ENCODE data around the gene NCAN. TPM values are rescaled to one million over a fixed set of nuclear protein-coding genes. Genes with fewer than 3 reads are reported as not detected.

The NCAN gene
- total and polyA plus RNA-seq, 2 experiments from 2014 or later: 0.03 TPM; not detected in 1

GRCh38 chr19:19224852-19225494 is 13.2 kb downstream of the NCAN start:
- Histone ChIP-seq H3K36me3 (replicated peaks; ENCODE audit: insufficient read depth, low read depth) (no peaks in the 10 kb centered on the region), H3K4me1 (ENCODE audit: insufficient read depth) (no peaks in the 10 kb centered on the region), H3K9me3 (ENCODE audit: low read depth) (no peaks in the 10 kb centered on the region), H2AFZ (no peak overlapping the region), H3K4me2 (peak overlapping the region; percentile 77), H4K20me1 (ENCODE audit: insufficient read depth, poor library complexity, severe bottlenecking) (no peaks in the 10 kb centered on the region), H3K27me3 (peaks cover 24% of the 10 kb centered on the region), H3K4me3 (no peak overlapping the region), H3K27ac (no peak overlapping the region), H3K79me2 (no peaks in the 10 kb centered on the region), H3K9me2 (replicated peaks; ENCODE audit: insufficient read depth) (no peaks in the 10 kb centered on the region)
- peak; percentile 84 for DNase-seq (ENCODE audit: low spot score)
- no peak for TF ChIP-seq EZH2 (IDR thresholded peaks at IDR 0.05; ENCODE audit: borderline replicate concordance)
- peak; percentile 52 for TF ChIP-seq CTCF (IDR thresholded peaks at IDR 0.05; ENCODE audit: poor library complexity)
- WGBS (ENCODE audit: low lambda C conversion rate, missing lambda C conversion rate): 3% methylated on average over 50 of the region's 59 CpGs

GRCh38 chr19:19226204-19226603 is 14.4 kb downstream of the NCAN start:
- peaks cover 24% of the 10 kb centered on the region for H3K27me3 ChIP-seq
- no peak overlapping the region for H3K27ac ChIP-seq
- no peaks in the 10 kb centered on the region for H3K9me3 ChIP-seq (ENCODE audit: low read depth)
- no peak overlapping the region for H3K4me2 ChIP-seq
- no peaks in the 10 kb centered on the region for H4K20me1 ChIP-seq (ENCODE audit: insufficient read depth, poor library complexity, severe bottlenecking)
- H3K79me2 ChIP-seq: no peaks in the 10 kb centered on the region
- no peak overlapping the region for H2AFZ ChIP-seq
- WGBS (ENCODE audit: low lambda C conversion rate, missing lambda C conversion rate): 90% methylated on average over 5 of the region's 5 CpGs
- DNase-seq (ENCODE audit: low spot score): no peak
- H3K4me3 ChIP-seq: no peak overlapping the region
- H3K4me1 ChIP-seq (ENCODE audit: insufficient read depth): no peaks in the 10 kb centered on the region
- no peak for TF ChIP-seq CTCF (IDR thresholded peaks at IDR 0.05; ENCODE audit: poor library complexity)
- TF ChIP-seq EZH2phosphoT487 (IDR thresholded peaks at IDR 0.05; ENCODE audit: low read depth, severe bottlenecking, unreplicated experiment): no peak
- no peak for TF ChIP-seq EZH2 (IDR thresholded peaks at IDR 0.05; ENCODE audit: borderline replicate concordance)
- no peaks in the 10 kb centered on the region for H3K36me3 ChIP-seq (replicated peaks; ENCODE audit: insufficient read depth, low read depth)
- no peaks in the 10 kb centered on the region for H3K9me2 ChIP-seq (replicated peaks; ENCODE audit: insufficient read depth)

- Histone ChIP-seq H3K79me2 (no peaks in the 10 kb centered on the region), H4K20me1 (ENCODE audit: insufficient read depth, poor library complexity, severe bottlenecking) (no peaks in the 10 kb centered on the region), H3K4me3 (no peak overlapping the region), H3K27me3 (peaks cover 24% of the 10 kb centered on the region), H3K9me3 (ENCODE audit: low read depth) (no peaks in the 10 kb centered on the region), H3K9me2 (replicated peaks; ENCODE audit: insufficient read depth) (no peaks in the 10 kb centered on the region), H3K36me3 (replicated peaks; ENCODE audit: insufficient read depth, low read depth) (no peaks in the 10 kb centered on the region), H2AFZ (no peak overlapping the region), H3K27ac (no peak overlapping the region), H3K4me2 (no peak overlapping the region), H3K4me1 (ENCODE audit: insufficient read depth) (no peaks in the 10 kb centered on the region)
- 80% methylated on average over 10 of the region's 10 CpGs for WGBS (ENCODE audit: low lambda C conversion rate, missing lambda C conversion rate)
- TF ChIP-seq EZH2 (IDR thresholded peaks at IDR 0.05; ENCODE audit: borderline replicate concordance) (no peak), CTCF (IDR thresholded peaks at IDR 0.05; ENCODE audit: poor library complexity) (no peak), EZH2phosphoT487 (IDR thresholded peaks at IDR 0.05; ENCODE audit: low read depth, severe bottlenecking, unreplicated experiment) (no peak)
- no peak for DNase-seq (ENCODE audit: low spot score)
Measured at GRCh38 chr19:19226663-19227062, 14.9 kb downstream of the NCAN start.
